GM03348 (cell line): ENCODE results near the gene WNK4.

Source experiments
- DNase-seq: peaks from one replicate; pipeline ENCODE4 v3.0.0; 2012; ENCODE audit warnings: low spot score

Gene WNK4

DNA sequence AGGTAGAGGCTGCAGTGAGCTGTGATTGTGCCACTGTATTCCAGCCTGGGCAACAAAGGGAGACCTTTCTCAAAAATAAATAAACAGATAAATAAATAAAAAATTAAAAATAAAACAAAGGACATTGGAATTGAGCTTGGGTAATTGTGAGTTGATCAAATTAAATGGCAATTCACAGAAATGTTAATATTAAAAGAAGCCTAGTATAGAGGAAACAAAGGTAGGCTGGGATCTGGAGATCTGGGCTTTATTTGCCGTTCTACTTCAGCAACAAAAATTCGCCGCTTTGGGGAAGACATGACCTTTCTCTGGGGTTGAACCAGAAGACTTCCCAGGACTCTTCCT is 7.5 kb upstream of the WNK4 start:
- DNase-seq, result no peak

DNA sequence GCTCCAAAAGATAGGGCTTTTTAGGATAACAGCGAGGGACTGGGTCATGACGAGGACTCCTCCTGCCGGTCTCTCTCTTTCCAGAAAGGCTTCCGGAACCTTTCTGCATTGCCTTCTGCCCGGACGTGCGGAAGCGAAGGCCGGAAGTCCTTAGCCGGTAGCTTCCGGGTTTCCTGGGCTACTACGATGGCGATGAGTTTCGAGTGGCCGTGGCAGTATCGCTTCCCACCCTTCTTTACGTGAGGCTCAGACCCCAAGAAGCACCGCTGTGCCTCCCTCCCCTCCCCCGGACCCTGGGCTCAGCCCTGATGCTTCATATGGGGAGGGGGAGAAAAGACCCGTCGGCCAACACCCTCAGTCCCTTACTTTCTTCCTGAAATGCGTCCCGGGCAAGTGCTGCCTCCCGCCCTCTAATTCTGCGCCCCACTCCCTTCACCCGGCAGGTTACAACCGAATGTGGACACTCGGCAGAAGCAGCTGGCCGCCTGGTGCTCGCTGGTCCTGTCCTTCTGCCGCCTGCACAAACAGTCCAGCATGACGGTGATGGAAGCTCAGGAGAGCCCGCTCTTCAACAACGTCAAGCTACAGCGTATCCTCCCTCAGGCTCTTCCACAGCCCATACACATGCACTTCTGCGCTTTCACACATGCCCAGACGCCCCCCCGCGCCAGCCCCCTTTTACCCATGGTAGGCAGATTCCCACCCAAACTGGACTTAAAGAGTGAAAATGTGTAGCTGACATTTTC is 6.9 kb upstream of the WNK4 start, which contains the start of gene VPS25:
TSS of gene VPS25 (plus strand) at position 160 of the 746 bp plus-strand sequence. CDS start at position 187, 27 bp downstream.
- peak; percentile 88 for DNase-seq

DNA sequence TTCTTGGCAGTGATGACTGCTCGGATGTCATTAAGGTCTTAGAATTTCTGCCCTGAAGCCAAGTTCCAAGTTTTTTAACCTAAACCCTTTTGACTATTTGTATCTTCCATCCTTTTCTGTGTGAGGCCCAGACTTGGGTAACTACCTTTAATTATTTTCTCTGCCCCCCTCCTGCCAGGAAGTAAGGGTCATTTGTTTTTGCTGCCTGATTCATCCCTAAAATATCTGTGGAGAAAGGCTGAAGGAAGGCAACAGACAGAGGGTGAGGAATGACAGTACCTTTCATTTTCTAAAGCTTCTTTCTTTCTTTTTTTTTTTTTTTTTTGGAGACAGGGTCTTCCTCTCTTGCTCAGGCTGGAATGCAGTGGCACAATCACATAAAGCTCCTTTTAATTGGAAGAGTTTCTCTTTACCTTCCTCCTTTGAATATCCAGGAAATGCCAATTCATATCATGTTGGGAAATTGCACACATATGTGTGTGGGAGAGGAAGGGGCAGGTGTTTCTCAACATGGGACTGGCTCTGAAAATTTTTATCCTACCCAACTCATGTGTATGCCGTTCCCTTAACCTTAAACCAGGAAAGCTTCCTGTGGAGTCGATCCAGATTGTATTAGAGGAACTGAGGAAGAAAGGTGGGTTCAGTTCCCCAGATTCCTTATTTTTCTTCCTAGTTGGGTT is 6.2 kb upstream of the WNK4 start:
- peak; percentile 43 for DNase-seq

DNA sequence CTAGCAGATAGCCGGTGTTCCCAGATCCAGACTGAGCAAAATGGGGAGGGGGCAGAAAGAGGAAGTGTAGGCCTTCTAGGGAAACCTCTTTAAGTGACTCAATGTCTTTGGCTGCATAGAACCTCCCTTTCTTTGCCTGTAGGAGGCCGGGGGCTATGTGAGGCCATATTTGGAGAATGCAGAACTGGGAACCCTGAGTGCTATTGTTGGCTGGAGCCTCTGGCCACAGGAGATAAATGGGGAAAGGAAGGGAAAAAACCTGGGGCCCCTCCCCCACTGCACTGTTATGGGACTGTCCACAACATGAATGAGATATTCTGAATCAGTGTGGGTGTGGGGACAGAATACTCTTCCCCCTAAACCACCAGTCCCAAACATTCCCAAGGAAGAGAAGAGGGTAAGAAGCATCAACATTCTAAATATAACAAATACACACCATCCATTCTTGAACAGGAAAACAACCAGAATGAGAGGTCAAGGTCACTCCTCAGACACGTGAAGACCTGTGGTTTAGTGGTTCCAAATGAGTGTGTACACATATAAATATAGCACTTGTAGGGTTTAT is 4.8 kb upstream of the WNK4 start:
- DNase-seq, result no peak

DNA sequence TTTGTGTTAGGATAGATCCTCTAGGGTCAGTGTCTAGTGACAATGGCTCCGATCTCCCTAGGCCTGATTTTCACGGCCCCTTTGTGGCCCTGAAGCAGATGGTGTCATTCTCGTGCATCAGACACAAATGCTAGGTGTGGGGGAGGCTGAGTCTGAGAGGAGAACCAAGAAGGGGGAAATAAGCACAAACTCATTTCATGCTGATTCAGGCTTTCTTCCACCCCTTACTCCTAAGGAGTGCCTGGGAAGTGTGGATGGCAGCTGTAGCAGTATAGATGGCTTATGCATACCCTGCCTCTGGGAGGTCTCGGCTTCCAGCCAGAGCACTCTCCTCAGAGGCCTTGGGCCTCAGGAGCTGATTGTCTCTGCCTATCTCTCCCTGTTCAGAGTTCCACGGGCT is 1.8 kb upstream of the WNK4 start:
- no peak for DNase-seq

DNA sequence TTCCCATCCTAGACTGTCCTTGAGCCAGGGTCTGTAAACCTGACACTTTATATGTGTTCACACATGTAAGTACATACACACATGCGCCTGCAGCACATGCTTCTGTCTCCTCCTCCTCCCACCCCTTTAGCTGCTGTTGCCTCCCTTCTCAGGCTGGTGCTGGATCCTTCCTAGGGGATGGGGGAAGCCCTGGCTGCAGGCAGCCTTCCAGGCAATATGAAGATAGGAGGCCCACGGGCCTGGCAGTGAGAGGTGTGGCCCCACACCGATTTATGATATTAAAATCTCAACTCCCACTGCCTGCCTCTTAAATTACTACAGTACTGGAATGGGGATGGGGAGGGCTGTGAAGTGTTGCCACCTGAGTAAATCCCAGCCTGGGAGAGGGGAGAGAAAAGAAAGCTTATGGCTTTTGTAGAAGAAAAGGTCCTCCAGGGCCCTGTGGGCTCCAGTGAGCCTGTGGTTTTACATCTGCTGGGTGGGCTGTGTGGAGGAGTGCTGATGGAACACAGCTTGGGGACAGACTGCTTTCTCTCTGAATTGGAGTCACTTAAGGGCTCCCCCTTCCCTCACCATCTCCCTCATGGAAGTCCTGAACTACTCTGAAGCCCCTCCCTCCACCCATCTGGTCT is 990 bp upstream of the WNK4 start:
- DNase-seq, result no peak

DNA sequence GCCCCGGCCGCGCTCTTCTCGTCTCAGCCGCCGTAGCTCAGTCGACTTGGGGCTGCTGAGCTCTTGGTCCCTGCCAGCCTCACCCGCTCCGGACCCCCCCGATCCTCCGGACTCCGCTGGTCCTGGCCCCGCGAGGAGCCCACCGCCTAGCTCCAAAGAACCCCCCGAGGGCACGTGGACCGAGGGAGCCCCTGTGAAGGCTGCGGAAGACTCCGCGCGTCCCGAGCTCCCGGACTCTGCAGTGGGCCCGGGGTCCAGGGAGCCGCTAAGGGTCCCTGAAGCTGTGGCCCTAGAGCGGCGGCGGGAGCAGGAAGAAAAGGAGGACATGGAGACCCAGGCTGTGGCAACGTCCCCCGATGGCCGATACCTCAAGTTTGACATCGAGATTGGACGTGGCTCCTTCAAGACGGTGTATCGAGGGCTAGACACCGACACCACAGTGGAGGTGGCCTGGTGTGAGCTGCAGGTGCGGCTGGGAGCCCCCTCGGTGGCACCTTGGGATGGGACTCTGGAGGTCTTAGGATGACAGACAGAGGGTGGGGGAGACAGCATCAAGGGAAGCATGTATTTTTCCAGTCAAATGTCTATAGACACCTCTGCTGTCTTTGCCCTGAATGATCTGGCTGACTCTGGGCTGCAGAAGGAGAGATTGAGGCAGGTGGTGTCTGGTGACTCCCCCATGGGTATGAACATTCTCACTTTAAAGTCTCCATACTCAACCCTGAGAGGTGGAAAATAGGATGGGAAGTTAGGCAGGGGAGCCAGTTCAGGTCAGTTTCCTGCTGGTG is 635 bp downstream of the WNK4 start:
- DNase-seq, result peak; percentile 54

DNA sequence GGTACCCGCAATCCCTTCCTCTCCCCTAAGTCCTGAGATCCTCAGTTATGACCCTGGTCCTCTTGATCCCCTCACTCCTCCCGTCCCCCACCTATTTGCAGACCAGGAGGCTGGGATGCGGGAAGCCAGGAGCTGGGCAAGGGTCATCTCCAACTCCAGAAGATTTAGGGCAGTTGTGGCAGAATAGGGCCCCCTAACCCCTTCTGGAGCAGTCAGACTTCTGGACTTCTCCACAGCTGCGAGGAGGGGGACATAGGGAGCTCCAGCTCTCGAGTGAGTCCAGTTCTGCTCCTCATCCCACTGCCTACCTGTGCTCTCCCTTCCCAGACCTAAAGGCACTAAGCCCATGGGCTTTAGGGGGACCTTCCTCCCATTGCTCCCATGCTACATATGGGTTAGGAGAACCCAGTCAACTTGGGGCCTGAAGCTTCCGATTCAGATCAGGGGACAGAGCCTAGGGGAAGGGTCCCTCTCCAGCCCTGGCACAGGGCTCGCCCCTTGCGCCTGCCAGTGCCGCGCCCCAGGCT is 1.3 kb downstream of the WNK4 start:
- DNase-seq, result no peak

DNA sequence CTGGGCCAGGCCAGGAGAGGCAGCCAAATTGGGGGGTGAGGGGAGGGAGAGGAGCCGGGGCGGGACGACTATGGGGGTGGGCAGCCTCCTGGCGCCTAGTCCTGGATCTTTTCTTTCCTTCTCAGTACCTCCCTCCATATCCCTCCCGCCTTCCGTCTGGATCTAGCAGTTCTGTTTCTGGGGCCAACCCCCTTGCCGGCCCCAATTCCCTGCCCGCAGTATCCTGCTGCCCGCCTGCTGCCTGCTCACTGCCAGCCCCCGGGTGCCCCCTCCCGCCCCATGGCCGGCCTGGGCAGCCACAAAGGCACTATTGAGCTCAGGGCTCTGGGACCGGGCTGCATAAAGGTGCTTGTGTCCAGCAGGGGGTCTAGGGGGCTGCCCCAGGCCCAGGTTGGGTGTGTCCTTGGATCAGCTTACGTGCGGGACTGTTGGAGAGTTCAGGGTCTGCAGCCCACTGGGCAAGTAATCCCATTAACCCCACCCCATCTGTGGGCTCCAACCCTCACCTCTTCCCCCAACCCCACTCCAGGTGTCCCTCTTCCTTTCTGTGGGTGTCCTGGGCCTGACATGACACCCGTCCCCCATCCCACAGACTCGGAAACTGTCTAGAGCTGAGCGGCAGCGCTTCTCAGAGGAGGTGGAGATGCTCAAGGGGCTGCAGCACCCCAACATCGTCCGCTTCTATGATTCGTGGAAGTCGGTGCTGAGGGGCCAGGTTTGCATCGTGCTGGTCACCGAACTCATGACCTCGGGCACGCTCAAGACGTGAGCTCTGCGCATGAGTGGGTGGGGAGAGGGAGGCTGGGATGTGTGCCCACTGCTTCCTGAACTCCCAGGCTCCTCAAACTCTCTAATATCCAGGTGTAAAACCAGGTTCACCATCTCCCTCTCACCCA is 2.0 kb downstream of the WNK4 start:
- peak; percentile 72 for DNase-seq

DNA sequence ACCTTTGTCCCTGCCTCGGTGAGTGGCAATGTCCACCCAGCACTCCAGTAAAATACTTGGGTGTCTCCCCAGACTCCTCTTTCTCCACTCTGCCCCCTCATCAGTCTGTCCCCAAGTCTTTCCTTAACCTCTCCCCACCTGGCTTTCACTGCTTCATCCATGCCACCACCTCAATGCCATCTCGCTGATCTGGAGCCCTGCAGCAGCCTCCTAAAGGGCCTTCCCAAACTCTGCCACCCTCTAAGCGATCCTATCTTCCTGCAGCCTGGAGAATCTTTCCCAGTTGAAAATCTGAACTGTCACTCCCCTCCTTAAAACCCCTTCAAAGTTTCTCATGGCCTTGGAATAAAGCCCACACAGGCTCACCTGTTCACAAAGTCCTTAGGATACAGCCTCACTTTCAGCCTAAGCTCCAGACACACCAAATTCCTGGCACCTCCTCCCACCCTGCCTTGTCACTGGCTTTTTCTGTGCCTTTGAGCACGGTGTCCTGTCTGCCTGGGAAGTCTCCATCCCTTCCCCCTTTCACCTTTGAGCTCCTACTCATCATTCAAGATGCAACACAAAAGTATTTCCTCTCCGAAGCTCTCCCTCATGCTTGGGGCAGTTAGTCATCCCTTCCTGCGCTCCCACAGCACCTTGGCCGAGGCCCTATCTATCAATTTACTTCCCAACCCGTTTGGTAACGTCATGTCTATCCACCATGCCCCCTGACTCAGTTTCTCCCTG is 2.8 kb downstream of the WNK4 start:
- peak; percentile 83 for DNase-seq

DNA sequence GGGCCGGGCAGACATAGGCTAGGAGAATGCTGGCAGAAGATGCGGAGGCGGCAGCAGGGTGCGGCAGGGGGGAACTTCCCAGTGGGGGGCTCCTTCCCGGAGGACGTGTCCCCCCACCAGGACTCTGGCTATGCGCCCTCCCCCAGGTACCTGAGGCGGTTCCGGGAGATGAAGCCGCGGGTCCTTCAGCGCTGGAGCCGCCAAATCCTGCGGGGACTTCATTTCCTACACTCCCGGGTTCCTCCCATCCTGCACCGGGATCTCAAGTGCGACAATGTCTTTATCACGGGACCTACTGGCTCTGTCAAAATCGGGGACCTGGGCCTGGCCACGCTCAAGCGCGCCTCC is 3.4 kb downstream of the WNK4 start:
- no peak for DNase-seq

DNA sequence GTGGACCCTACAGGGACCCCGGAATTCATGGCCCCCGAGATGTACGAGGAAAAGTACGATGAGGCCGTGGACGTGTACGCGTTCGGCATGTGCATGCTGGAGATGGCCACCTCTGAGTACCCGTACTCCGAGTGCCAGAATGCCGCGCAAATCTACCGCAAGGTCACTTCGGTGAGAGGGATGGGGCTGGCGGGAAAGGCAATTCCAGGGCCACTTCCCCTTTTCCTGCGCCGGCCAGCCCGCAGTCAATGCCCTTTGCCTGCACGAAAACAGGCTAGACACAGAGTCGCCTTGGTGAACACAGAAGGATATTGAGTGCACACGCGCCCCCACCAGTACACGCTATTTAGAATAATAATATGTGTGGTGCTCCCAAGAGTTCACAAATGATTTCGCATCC is 4.0 kb downstream of the WNK4 start:
- DNase-seq, result no peak

DNA sequence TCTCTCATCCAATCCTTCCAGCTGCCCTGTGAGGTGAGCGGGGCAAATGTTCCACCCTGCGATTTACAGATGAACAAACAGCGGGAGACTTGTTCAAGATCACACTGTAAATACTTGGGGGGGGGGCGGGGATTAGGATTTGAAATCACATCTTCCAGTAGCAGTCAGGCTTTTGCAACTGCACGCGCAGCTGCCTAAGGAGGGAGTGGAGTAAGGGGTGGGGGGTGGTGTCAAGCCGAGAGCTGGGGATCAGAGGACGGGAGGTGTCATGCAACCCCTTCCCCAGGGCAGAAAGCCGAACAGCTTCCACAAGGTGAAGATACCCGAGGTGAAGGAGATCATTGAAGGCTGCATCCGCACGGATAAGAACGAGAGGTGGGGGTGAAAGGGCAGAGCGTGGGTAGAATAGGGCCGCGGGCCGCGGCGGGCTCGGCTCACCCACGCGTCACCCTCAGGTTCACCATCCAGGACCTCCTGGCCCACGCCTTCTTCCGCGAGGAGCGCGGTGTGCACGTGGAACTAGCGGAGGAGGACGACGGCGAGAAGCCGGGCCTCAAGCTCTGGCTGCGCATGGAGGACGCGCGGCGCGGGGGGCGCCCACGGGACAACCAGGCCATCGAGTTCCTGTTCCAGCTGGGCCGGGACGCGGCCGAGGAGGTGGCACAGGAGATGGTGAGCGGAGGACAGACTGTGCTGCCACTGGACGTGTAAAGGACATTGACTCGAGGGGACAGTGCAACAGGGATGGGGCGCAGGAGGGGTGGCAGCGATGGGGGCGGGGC is 4.6 kb downstream of the WNK4 start:
- no peak for DNase-seq

DNA sequence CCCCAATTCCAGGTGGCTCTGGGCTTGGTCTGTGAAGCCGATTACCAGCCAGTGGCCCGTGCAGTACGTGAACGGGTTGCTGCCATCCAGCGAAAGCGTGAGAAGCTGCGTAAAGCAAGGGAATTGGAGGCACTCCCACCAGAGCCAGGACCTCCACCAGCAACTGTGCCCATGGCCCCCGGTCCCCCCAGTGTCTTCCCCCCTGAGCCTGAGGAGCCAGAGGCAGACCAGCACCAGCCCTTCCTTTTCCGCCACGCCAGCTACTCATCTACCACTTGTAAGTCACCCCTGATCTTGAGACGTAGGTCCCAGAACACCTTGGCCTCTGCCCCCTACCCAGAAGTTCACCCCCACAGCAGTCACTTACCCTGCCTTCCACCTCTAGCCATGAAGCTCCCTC is 6.9 kb downstream of the WNK4 start:
- no peak for DNase-seq

DNA sequence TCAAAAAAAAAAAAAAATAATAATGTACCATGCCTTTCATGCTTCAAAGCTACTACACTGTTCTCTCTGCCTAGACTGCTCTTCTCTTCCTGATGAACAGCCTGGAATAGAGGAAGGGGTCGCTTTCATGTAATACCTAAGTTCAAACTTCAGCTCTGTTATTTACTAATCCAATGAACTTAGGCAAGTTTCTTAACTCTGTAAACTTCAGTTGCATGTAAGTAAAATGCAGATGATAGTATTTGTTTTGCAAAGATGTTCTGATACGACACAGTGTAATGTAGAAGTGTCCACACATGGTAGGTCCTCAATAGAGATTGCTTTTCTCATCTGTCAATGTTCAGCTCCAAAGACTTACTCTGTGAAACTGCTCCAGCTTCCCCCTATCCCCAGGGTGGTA is 11.5 kb downstream of the WNK4 start:
- DNase-seq, result no peak

DNA sequence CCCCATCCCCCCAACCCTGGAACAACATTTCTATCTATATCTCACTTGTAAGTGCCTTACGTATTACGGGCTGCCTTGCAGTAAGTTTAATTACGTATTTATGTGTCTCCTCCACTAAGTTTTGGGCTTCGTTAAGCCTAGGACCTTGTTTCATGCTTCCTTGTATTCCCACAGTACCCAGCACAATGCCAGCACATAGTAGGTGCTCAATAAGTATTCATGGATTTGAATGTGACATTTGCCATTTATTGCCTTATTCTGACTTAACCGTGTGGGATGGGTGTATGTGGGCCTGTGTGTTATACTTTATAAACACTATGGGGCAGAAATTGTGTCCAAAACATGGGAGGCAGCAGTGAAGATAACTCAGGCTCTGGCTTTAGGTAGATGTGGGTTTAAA is 12.1 kb downstream of the WNK4 start:
- no peak for DNase-seq

DNA sequence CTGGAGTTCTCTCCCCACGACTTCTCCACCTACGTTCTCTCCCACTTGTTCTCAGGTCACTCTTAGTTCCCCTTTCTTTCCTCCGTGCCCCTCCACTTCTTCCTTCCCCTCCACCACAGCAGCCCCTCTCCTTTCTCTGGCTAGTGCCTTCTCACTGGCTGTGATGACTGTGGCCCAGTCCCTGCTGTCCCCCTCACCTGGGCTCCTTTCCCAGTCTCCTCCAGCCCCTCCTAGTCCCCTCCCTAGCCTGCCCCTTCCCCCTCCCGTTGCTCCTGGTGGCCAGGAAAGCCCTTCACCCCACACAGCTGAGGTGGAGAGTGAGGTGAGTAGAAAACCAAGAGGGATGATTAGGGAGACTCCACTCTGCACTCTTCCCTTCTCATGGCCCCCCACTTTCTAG is 14.7 kb downstream of the WNK4 start:
- no peak for DNase-seq

DNA sequence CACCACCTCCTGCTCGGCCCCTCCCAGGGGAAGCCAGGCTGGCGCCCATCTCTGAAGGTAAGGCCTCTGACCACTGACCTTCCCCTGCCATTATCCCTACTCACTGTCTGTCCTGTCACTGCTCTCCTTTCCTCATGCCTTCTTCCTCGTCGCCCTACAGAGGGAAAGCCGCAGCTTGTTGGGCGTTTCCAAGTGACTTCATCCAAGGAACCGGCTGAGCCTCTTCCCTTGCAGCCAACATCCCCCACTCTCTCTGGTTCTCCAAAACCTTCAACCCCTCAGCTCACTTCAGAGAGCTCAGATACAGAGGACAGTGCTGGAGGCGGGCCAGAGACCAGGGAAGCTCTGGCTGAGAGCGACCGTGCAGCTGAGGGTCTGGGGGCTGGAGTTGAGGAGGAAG is 15.1 kb downstream of the WNK4 start:
- DNase-seq, result no peak

DNA sequence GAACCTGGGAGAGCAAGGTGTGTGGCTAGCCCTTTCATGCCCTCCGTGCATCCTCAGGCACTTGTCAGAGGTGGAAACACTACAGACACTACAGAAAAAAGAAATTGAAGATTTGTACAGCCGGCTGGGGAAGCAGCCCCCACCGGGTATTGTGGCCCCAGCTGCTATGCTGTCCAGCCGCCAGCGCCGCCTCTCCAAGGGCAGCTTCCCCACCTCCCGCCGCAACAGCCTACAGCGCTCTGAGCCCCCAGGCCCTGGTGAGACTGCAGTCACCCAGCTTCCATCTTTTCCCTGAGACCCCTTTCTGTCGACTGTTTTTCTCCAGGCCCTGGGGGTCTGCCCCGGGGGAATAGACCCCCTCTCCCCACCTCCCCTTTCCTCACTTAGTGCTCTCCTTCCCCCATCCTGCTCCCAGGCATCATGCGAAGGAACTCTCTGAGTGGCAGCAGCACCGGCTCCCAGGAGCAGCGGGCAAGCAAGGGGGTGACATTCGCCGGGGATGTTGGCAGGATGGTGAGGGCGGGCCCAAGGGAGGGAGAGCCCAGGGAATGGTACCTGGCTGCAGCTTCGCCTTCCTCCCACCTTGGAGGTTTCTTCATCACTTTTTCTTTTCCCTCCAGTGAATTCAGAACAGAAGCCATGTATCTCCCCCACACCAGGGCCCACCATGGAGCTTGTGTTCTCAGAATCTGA is 15.8 kb downstream of the WNK4 start:
- DNase-seq, result no peak
